ENCODE data around the gene ARL6IP6. TPM values are rescaled to one million over a fixed set of nuclear protein-coding genes. Genes with fewer than 3 reads are reported as not detected.
"Not testable (repeated sequence)": the region's sequence is repeated elsewhere in the genome, so short reads cannot be mapped to it uniquely, and the experiment has no call there.

ARL6IP6 gene
- polyA plus RNA-seq, 3 donors, result 23.3 to 24.7 (median 23.4) TPM

GRCh38 chr2:152740743-152741328, 22.4 kb downstream of the ARL6IP6 start:
- peak; percentile 94 for TF ChIP-seq CTCF (IDR thresholded peaks at IDR 0.05)
- no peak overlapping the region for H3K27ac Mint-ChIP-seq
- Histone ChIP-seq H3K9ac (ENCODE audit: insufficient read depth, low read length, poor library complexity, severe bottlenecking) (no peak overlapping the region), H3K27me3 (ENCODE audit: control insufficient read depth in 2 of 2, insufficient read depth in 2 of 2, low read length in 2 of 2) (no peaks in the 10 kb centered on the region), H3K9me3 (replicated peaks in 1 of 2; ENCODE audit: control insufficient read depth in 1 of 2, insufficient read depth in 1 of 2, low read length in 2 of 2) (no peaks in the 10 kb centered on the region), H2AFZ (ENCODE audit: insufficient read depth, low read depth, low read length, poor library complexity, severe bottlenecking) (no peak overlapping the region), H3K36me3 (replicated peaks in 1 of 2; ENCODE audit: control insufficient read depth in 1 of 2, insufficient read depth in 2 of 2, low read length in 2 of 2) (peaks cover 18 to 72% of the 10 kb centered on the region in 2 donors), H3K4me1 (ENCODE audit: control insufficient read depth in 1 of 2, insufficient read depth in 2 of 2, low read length in 2 of 2) (no peaks in the 10 kb centered on the region), H3K79me2 (ENCODE audit: insufficient read depth, low read length) (peaks cover 21% of the 10 kb centered on the region), H3K27ac (ENCODE audit: low read depth in 1 of 2, low read length in 2 of 2) (no peak overlapping the region), H4K20me1 (ENCODE audit: insufficient read depth, low read length) (peaks cover 5% of the 10 kb centered on the region), H3K4me3 (replicated peaks in 1 of 3; ENCODE audit: low read depth in 2 of 3, low read length in 3 of 3) (no peak overlapping the region), H3K4me2 (replicated peaks; ENCODE audit: extremely low read depth, low read length, poor library complexity, severe bottlenecking) (no peak overlapping the region)
- H3K4me1 Mint-ChIP-seq, result no peaks in the 10 kb centered on the region
- peaks cover 42 to 46% of the 10 kb centered on the region in 2 donors for H3K36me3 Mint-ChIP-seq
- intact Hi-C loops (cut with micrococcal nuclease), result no loop called here
- no CpG with 5 or more reads among the region's 2 CpGs for WGBS (ENCODE audit: insufficient coverage)
- peak; percentile 18 to 51 (median 21) for DNase-seq
- H3K9me3 Mint-ChIP-seq, result peaks cover 0 to 6% (median 2%) of the 10 kb centered on the region in 7 donors
- no peak overlapping the region for H3K4me3 Mint-ChIP-seq
- no peaks in the 10 kb centered on the region for H3K27me3 Mint-ChIP-seq (ENCODE audit: low read depth in 3 of 3)

GRCh38 chr2:152743002-152743401, 24.6 kb downstream of the ARL6IP6 start:
- intact Hi-C loops (cut with micrococcal nuclease), result no loop called here
- peaks cover 5% of the 10 kb centered on the region for H4K20me1 ChIP-seq (ENCODE audit: insufficient read depth, low read length)
- no peak overlapping the region for H2AFZ ChIP-seq (ENCODE audit: insufficient read depth, low read depth, low read length, poor library complexity, severe bottlenecking)
- WGBS (ENCODE audit: insufficient coverage), result no CpG with 5 or more reads among the region's 3 CpGs
- no peak overlapping the region for H3K4me2 ChIP-seq (replicated peaks; ENCODE audit: extremely low read depth, low read length, poor library complexity, severe bottlenecking)
- Mint-ChIP-seq H3K9me3 (peaks cover 0 to 6% (median 2%) of the 10 kb centered on the region in 7 donors), H3K27ac (peak overlapping the region in 1 of 7 donors; percentile 0), H3K4me3 (no peak overlapping the region), H3K4me1 (no peaks in the 10 kb centered on the region), H3K27me3 (ENCODE audit: low read depth in 3 of 3) (peaks cover 0 to 1% (median 0%) of the 10 kb centered on the region in 3 donors), H3K36me3 (peaks cover 38 to 40% of the 10 kb centered on the region in 2 donors)
- no peak overlapping the region for H3K27ac ChIP-seq (ENCODE audit: low read depth in 1 of 2, low read length in 2 of 2)
- H3K79me2 ChIP-seq (ENCODE audit: insufficient read depth, low read length), result peaks cover 19% of the 10 kb centered on the region
- no peak overlapping the region for H3K4me3 ChIP-seq (replicated peaks in 1 of 3; ENCODE audit: low read depth in 2 of 3, low read length in 3 of 3)
- H3K36me3 ChIP-seq (replicated peaks in 1 of 2; ENCODE audit: control insufficient read depth in 1 of 2, insufficient read depth in 2 of 2, low read length in 2 of 2), result peaks cover 10 to 64% of the 10 kb centered on the region in 2 donors
- DNase-seq, result no peak
- H3K9ac ChIP-seq (ENCODE audit: insufficient read depth, low read length, poor library complexity, severe bottlenecking), result no peak overlapping the region
- no peaks in the 10 kb centered on the region for H3K4me1 ChIP-seq (ENCODE audit: control insufficient read depth in 1 of 2, insufficient read depth in 2 of 2, low read length in 2 of 2)
- H3K27me3 ChIP-seq (ENCODE audit: control insufficient read depth in 2 of 2, insufficient read depth in 2 of 2, low read length in 2 of 2), result no peaks in the 10 kb centered on the region
- TF ChIP-seq CTCF (IDR thresholded peaks at IDR 0.05), result peak; percentile 16
- H3K9me3 ChIP-seq (replicated peaks in 1 of 2; ENCODE audit: control insufficient read depth in 1 of 2, insufficient read depth in 1 of 2, low read length in 2 of 2), result no peaks in the 10 kb centered on the region

DNA sequence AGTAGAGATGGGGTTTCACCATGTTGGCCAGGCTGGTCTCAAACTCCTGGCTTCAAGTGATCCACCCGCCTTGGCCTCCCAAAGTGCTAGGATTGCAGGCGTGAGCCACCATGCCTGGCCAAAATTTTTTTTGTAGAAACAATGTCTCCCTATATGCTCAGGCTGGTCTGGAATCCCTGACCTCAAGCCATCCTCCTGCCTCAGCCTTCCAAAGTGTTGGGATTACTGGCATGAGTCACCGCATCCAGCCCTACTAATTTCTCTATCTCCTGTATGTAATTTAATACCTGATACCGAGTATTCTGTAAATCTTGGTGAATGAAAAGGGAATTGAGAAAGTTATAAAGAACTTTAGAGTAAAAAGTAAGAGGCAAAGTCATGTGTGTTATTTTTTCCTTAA, 29.3 kb downstream of the ARL6IP6 start:
- H2AFZ ChIP-seq (ENCODE audit: insufficient read depth, low read depth, low read length, poor library complexity, severe bottlenecking); H3K9me3 ChIP-seq (replicated peaks in 1 of 2; ENCODE audit: control insufficient read depth in 1 of 2, insufficient read depth in 1 of 2, low read length in 2 of 2); H3K27me3 Mint-ChIP-seq (ENCODE audit: low read depth in 3 of 3); H3K27me3 ChIP-seq (ENCODE audit: control insufficient read depth in 2 of 2, insufficient read depth in 2 of 2, low read length in 2 of 2); H3K4me3 ChIP-seq (replicated peaks in 1 of 3; ENCODE audit: low read depth in 2 of 3, low read length in 3 of 3); H4K20me1 ChIP-seq (ENCODE audit: insufficient read depth, low read length); H3K27ac ChIP-seq (ENCODE audit: low read depth in 1 of 2, low read length in 2 of 2); intact Hi-C loops (cut with micrococcal nuclease); H3K9me3 Mint-ChIP-seq; H3K4me1 ChIP-seq (ENCODE audit: control insufficient read depth in 1 of 2, insufficient read depth in 2 of 2, low read length in 2 of 2); H3K4me2 ChIP-seq (replicated peaks; ENCODE audit: extremely low read depth, low read length, poor library complexity, severe bottlenecking); H3K4me1 Mint-ChIP-seq; DNase-seq; H3K4me3 Mint-ChIP-seq; H3K9ac ChIP-seq (ENCODE audit: insufficient read depth, low read length, poor library complexity, severe bottlenecking): not testable (repeated sequence)
- 66% methylated on average over 2 of the region's 4 CpGs for WGBS (ENCODE audit: insufficient coverage)
- Histone ChIP-seq H3K36me3 (replicated peaks in 1 of 2; ENCODE audit: control insufficient read depth in 1 of 2, insufficient read depth in 2 of 2, low read length in 2 of 2) (peaks cover 26 to 82% of the 10 kb centered on the region in 2 donors), H3K79me2 (ENCODE audit: insufficient read depth, low read length) (peaks cover 15% of the 10 kb centered on the region)
- Mint-ChIP-seq H3K27ac (peak overlapping the region in 1 of 7 donors; percentile 55), H3K36me3 (peaks cover 53 to 56% of the 10 kb centered on the region in 2 donors)
